OCI-LY1 (cell line): ENCODE data around the gene OCIAD1.

Source experiments
- CTCF ChIP-seq: fragments of 200-600 bp; sonication (generic), shearing (Covaris generic); IDR thresholded peaks from 2 replicates; pipeline ENCODE4 v1.5.1; 2017; ENCODE audit warnings: mild to moderate bottlenecking, antibody characterized with exemption, low read length, moderate library complexity, mixed read lengths
- EZH2 ChIP-seq: fragments of 200-600 bp; sonication (generic), shearing (Covaris generic); IDR thresholded peaks from 2 replicates; pipeline ENCODE4 v1.8.0; 2017; ENCODE audit warnings: borderline replicate concordance, mixed run types, mild to moderate bottlenecking, antibody characterized with exemption, low read length, moderate library complexity, mixed read lengths

GRCh38 chr4:48801016-48801715, 29.7 kb upstream of the OCIAD1 start:
- TF ChIP-seq CTCF, result no peak
- TF ChIP-seq EZH2, result no peak
